OCI-LY1 (cell line): ENCODE results near the gene C10orf53.

Experiments used
- EZH2 ChIP-seq: fragments of 200-600 bp; sonication (generic), shearing (Covaris generic); IDR thresholded peaks from 2 replicates; pipeline ENCODE4 v1.8.0; 2017; ENCODE audit warnings: borderline replicate concordance, mixed run types, mild to moderate bottlenecking, antibody characterized with exemption, low read length, moderate library complexity, mixed read lengths
- TF ChIP-seq, protein P1 (sequence below): fragments of 200-600 bp; sonication (generic), shearing (Covaris generic); IDR thresholded peaks from 2 replicates; pipeline ENCODE4 v1.5.1; 2017; ENCODE audit warnings: mild to moderate bottlenecking, antibody characterized with exemption, low read length, moderate library complexity, mixed read lengths

GRCh38 chr10:49690698-49691356 lies 11.4 kb downstream of the C10orf53 start:
- TF ChIP-seq, protein P1, sequence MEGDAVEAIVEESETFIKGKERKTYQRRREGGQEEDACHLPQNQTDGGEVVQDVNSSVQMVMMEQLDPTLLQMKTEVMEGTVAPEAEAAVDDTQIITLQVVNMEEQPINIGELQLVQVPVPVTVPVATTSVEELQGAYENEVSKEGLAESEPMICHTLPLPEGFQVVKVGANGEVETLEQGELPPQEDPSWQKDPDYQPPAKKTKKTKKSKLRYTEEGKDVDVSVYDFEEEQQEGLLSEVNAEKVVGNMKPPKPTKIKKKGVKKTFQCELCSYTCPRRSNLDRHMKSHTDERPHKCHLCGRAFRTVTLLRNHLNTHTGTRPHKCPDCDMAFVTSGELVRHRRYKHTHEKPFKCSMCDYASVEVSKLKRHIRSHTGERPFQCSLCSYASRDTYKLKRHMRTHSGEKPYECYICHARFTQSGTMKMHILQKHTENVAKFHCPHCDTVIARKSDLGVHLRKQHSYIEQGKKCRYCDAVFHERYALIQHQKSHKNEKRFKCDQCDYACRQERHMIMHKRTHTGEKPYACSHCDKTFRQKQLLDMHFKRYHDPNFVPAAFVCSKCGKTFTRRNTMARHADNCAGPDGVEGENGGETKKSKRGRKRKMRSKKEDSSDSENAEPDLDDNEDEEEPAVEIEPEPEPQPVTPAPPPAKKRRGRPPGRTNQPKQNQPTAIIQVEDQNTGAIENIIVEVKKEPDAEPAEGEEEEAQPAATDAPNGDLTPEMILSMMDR = no peak
- no peak for TF ChIP-seq EZH2
